ENCODE data around the gene COPB1.

COPB1 gene

GRCh38 chr11:14424096-14424495 lies 75.5 kb downstream of the COPB1 start:
- peak; percentile 50 for DNase-seq

DNA sequence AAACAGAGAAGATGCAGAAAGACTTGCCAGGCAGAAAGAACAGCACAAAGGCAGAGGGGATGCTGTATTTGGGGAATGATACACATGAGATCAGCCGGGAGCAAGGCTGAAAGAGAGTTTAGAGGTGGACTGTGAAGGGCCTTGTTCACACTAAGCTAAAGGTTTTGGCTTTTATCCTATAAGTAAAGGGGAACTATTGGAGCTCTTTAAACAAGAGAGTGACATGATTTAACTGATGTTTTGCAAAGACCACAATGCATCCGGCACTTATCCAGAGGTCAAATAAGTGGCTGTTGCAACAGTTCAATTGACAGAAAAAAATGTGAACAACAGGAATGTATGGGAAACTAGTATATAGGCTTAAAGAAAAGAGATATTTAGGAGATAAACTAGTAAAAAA lies 76.0 kb downstream of the COPB1 start:
- DNase-seq = no peak

DNA sequence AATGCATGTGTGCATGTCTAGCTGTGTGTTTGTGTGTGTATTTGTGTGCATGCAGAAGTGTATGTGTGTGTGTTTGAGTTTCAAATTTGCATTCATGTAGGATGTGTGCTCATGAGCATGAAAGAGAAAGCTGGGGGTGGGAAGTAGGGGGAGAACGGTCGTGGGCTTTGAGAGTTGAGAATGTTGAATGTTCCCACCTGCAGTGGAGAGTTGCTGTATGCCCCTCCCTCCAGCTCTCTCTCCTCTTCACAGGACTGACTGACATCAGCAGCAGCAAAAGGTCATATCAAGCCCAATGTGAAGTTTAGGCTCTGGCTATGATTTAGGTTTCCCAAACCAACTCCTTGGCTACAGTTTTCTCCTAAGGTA lies 76.8 kb downstream of the COPB1 start:
- DNase-seq = no peak

DNA sequence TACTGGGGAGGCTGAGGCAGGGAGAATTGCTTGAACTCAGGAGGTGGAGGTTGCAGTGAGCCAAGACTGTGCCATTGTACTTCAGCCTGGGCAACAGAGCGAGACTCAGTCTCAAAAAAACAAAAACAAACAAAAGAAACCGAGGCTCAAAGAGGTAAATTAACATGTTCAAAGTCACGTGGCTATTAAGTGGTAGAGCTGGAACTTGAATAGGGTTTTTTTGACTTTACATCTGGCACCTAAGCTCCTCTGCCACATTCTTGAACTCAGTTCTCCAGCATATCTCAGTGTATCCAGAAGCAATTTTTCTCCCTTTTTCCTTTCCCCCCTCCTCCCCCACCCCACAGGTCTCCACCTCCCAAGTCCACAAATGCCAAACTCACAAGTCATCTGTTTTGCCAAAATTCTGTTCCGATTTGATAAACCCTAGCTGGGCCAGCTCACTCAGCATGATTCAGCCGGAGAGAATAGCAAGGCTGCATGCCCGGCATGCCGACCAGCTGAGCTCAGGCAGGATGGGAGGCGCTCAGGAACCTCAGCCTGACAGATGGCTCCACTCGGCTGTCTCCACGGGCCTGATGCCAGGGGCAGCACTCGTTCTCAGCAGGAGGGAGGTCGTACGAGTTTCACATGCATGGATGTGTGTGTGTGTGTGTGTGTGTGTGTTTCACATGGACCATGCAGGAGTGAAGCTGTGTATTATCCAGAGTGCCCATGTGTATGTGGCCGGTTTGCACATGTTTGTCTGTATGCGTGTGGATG lies 77.4 kb downstream of the COPB1 start:
- no peak for DNase-seq

DNA sequence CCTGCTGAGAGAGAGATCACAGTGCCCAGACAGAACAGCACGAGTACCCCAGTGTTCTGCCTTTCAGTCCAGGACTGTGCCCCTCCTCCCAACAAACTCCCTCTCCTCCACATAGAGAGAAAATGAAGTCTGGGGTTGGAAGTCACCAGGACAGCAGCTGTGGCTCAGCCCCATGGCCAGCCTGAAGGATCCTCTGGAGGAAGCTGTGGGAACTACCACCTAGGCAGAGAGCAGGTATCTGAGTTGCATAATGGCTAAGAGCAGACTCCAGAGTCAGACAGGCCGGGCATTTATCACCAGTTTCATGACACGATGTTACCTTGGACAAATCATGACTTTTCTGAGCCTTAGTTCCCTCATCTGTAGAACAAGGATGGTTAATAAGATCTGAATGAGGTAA lies 79.4 kb downstream of the COPB1 start:
- no peak for DNase-seq

GRCh38 chr11:14418801-14419417 lies 80.7 kb downstream of the COPB1 start:
- no peak for DNase-seq

DNA sequence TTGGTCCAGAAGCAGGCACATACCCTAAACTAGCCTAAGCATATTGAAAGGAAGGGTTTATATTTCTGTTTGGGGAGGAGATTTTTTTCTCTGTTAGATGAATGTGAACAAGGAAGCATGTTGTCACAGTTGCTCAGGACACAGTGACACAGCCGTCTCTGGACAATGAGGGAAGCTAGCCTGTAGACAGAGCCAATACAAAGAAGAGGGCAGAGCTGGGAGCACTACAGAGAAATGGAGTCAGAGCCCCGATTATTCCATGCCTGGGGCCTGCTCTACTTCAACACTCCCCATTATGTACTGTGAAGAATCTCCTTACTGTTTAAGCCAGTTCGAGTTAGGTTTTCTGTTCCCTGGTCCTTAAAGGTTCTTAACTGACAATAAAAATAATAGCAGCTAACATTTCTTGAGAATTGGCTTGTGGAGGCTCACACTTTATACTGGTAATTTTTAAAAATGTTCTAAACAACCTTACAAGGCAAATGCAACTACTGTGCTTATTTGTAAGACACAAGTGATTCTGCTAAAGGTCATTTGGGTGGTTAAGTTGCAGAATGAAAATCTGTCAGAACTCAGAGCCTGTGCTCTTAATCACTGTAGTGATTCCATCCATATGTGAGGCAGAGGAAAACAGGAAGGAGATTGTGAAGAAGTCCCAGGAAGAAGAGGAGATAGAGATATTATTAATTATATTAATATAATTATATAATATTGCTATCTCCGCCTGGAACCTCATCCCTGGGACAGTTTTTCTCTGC lies 81.8 kb downstream of the COPB1 start:
- DNase-seq = no peak

GRCh38 chr11:14417186-14417585 lies 82.4 kb downstream of the COPB1 start:
- no peak for DNase-seq

GRCh38 chr11:14414470-14415461 lies 84.8 kb downstream of the COPB1 start:
- no peak for DNase-seq

DNA sequence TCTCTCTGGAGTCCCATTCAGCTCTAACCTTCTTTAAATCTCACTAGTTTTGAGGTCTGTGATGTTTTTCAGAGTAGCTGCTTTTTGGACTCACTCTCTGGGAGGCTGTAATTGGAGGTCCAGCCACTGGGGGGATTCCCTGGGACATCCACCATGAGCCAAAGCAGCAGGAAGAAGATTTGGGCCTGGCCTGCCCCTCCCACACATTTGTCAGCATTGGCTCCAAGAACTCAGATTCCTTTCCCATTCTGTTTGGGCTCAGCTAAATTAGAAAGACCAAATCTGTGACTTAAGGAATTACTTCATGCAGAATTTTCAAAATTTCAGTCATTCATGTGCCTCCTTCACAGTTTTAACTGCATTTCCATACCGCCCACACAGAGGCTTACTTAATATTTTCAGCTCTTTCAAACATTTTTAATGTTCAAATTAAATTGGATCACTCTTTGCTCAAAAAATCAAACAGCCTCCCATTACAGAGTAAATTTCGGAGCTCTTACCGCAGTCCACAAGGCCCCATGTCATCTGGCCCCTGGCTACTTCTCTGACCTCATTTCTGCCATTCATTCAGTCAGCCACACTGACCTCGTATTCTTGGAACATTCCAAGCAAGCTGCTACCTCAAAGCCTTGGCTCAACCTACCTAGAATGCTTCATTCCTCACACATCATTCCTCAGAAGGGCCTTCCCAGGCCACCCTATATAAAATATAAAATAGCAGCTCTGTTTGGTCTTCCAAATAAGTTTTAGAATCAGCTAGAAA lies 86.1 kb downstream of the COPB1 start:
- peak; percentile 76 for DNase-seq

DNA sequence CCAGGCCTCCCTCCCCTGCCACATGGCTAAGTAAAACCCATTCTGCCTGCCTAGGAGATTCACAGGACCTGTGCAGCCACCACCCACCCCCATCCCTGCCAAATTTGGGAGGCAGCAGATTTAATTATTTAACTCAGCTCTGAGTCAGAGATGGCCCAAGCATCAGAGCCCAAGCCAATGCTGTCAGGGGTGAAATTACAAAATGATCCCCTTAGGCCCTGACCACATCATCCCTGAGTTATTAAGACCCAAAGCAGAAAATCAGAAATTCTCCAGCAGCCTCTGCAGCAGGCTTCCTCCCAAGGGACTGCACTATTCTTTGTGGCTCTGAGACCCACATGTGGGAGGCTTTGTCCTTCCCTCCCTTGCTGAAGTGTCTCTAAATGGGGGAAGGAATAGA lies 87.8 kb downstream of the COPB1 start:
- no peak for DNase-seq

DNA sequence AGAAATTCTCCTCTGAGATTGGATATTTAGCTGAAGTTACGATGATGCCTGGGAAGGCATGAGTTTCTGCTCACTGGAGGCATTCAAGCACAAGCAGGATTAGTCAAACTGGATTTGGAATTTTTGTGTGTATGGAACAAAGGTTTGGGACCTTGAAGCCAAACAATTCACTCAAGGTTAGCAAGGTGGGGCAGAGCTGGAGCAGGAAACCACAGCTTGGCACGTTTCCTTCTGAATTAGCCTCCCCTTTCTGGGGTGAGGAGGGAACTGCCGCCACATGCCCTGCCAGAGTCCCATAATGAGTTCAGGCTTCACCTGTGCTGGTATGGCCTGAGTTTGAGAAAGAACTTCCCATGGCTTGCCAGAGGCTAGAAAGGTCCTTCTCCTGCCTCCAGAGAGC lies 89.7 kb downstream of the COPB1 start:
- DNase-seq = no peak

DNA sequence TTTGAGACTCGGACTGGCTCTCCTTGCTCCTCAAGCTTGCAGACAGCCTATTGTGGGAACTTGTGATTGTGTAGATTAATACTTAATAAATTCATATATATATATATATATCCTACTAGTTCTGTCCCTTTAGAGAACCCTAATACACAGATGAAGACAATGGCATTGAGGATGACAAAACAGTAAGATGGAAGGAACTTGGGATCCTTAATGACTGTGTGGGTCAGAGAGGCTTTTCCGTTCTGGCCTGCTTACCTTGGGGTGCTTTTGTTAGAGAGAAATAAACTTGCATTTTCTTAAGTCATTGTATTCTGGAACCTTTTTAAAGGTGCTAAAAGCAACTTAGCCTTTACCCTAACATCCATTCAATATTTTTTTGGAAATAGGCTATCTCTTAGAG lies 91.0 kb downstream of the COPB1 start:
- DNase-seq = no peak
